Central memory CD4-positive, alpha-beta T cell (primary cell): ENCODE results near the gene MDFI.

ENCODE experiments used
- DNase-seq: peaks from one replicate; pipeline ENCODE4 v3.0.0; 2022

MDFI gene

DNA sequence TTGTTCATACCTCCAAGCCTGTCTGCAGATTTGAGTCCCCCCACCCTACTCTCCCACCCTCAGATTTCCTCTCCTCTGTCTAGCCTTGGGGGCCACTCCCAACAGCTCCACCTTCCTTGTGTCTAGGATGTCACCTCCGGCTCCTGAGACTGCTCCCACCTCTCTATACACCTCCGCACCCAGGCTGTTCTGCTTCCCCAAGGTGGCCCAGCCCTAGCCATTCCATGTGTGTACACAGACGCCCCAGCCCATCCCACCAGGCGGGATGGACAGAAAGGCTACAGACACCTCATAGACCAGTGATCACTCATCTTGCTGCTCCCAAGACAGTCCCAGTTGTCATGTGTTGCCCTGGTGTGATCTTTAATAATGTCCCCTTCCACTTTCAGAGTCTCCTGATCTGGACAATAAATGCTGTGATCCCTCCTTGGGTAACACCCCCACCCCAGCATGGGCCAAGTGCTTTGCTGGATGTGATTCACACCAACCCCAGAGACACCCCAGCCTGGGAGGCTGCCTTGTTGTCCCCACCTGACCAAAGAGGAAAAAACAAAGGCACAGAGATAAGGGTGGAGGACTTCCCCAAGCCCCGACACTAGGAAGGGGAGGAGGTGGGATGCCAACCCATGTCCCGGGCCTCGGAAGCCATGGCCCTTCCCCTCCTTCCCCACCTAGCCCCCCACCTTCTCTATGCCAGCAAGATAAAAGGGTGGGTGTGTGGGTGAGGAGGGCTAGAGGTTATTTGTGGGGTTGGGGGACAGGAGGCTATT lies 36.1 kb downstream of the MDFI start:
- no peak for DNase-seq

DNA sequence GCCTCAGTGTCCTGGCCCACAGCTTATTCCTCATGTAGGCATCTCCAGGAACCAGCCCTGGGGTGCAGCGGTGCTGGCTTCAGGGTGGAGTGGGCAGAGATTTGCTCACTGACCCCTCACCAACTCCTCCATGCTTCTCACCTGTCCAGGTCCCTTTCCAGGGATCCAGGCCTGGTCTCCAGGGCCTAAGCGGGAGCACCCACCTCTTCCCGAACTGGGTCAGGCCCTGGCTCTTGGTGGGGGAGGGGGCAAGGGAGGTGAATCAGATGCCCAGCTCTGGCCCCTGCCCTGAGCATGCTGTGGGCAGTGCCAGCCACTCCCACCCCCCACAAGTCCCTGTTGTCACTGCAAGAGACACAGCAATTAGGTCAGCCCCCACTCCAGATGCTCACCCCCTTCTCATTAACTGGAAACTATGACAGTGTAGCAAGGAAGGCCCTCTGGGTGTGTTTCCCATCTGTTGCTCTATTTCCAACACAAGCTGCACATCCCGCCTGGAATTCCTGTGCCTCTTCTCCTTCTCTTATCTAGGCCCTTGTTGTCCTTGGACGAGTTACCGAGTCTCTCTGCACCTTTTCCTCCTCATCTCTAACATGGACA lies 37.0 kb downstream of the MDFI start:
- DNase-seq, result no peak

DNA sequence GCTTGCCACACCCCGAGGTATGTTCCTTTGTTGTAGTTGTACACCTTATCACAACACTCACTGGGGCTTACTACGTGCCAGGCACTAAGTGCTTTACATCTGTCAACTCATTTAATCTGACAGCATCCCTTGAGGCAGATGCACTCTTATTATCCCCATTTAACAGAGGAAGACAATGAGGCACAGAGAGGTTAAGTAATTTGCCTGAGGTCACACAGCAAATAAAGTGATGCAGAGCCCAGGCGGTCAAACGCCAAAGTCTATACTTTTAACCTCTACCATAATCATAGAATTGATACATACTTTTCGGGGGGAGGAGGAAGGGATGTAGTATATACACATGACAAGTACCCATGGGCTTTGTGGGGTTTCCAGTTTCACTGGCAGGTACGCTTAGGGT lies 37.7 kb downstream of the MDFI start:
- no peak for DNase-seq

DNA sequence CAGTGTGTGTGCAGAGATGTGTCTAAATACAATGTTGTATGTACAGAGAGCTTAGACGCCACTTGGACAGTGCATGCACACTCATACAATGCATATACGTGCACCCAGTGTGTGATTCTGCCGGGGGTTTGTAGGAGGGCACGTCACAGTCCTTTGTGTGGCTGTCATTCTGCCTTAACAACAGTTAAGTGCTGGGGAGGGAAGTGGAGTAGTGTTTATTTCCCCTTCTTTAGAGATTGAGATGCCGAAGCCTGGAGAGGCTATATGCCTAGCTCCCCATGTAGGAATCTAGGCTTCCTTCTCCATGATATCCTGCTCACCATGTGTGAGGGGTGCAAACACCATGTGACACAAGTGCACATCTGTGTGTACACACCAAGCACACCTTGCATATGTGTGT lies 38.2 kb downstream of the MDFI start:
- no peak for DNase-seq

DNA sequence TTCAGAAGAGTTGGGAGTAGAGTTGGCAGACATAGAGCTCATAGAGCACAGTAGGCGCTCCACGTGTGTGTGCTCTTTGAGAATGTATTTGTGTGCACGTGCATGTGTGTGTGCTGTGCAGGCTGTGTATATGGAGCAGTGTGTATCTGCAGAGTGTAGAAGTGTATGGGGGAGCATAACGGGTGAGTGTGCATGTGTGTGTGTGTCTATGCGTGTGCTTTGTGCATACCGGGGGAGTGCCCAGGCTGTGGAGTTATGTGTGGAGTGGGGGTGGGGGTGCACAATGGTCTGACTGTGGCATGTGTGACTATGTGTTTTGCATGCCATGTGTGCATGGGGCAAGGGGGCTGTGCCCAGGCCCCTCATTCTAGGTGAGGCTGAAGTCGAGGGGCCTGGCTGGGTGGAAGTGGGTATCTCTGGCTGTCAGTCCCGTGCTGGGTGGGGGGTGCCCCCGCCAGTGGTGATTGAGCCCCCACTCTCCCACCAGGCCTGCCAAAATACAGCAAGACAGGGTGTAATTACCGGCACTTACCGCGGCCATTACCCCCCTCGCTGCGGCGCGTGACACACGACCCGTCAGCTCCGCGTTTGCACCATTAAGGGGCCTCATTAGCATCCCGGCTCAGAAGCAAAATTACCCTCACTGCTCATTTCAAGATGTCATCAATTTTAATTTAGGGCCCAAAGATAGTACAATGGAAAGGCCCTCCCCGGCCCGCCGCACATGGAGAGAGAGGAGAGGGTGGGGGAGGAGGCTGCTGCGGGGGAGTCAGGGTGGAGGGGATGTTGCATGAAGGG lies 39.1 kb downstream of the MDFI start:
- no peak for DNase-seq

DNA sequence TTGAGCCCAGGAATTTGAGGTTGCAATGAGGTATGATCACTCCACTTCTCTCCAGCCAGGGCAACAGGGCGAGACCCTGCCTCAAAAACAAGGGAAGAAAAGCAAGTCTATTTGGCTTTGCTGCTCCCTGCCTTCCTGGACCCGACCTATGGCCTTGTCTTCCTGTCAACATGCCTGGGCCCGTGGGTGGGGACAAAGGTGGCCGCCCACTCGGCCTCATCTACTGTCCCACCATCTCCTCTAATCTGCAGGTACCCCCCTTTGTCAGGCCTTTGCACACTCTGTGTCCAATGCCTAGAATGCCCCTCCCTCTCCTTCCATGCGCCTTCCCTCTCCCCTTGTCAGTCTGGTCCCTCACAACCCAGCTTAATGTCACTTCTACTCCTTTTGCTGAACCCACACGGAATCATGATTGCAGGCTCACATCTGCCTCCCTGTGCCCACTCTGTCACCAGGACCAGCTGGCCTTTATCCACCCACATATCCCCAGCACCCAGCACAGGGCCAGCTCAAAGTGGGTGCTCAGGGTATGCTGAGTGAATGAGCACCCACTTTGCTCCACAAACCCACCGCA lies 40.3 kb downstream of the MDFI start:
- no peak for DNase-seq

DNA sequence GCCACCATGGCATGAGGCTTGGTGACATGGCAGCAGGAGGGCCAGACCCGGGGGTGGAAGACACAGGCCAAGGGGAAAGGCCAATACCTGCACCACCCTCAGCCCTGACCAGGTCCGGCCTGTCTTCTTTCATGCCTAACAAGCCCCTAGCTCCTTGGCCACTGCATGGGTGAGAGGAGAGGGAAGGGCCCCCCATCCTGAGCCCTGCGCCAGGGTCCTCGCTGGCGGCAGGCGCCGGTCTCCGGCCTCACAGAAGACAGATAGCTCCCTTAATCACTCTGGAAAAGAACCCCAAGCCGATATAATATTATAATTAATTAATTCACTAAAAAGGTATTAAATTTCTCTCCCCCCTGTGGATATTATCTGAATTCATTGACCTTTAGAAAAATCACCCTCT lies 41.4 kb downstream of the MDFI start:
- DNase-seq, result no peak

DNA sequence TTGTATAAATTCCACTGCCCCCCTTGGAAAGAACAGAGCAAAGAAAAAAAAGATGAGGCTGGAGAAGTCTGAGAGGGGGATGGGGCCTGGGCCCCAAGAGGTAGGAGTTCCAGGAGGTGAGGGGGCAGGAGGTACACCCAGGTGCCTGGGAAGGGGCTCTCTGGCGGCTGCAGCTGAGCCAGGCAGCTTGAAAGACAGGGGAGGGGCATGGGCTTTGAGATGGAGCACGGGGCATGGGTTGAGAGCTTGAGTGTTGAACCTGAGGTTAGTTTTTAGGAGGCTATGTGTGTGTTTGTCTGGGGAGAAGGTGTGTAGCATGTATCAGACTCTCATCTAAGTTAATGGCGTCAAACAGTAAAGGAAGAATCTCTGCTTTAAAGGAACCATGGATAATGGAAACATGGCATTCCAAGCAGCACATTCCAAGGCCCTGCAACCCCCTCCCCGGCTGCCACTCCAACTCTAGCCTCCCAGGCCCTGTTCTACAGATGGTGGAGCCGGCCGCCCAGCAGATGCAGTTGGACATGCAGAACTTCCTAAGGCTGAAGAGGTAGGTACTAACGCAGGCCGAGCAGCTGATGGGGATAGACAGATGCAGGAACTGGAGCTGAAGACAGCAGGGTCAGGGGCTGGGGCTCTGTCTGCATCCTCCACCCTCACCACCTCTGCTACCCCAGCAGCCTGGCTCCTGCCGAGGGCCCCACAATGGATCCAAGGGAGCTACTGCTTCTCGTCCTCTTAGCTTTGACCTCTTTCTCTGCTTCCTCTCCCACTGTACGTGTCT lies 42.1 kb downstream of the MDFI start:
- no peak for DNase-seq

DNA sequence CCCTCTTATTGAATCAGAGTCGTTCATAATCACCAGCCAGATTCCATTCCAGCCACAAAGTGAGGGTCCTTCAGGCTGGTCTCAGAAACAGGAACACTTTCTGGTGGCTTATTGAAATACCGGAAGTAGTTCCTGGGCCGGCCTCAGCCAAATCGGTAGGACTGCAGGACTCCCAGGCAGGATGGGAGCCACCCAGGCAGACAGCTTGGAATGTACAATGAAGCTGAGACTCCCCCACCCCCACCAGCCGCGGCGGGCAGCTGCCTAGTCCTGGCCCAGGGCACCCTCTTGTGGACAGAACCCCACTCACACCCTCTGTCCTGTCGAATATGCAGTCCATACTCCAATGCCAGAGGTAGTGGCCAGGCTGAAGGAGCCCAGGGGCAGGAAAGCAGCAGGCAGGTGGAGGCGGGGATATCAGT lies 43.8 kb downstream of the MDFI start:
- DNase-seq, result peak; percentile 42

DNA sequence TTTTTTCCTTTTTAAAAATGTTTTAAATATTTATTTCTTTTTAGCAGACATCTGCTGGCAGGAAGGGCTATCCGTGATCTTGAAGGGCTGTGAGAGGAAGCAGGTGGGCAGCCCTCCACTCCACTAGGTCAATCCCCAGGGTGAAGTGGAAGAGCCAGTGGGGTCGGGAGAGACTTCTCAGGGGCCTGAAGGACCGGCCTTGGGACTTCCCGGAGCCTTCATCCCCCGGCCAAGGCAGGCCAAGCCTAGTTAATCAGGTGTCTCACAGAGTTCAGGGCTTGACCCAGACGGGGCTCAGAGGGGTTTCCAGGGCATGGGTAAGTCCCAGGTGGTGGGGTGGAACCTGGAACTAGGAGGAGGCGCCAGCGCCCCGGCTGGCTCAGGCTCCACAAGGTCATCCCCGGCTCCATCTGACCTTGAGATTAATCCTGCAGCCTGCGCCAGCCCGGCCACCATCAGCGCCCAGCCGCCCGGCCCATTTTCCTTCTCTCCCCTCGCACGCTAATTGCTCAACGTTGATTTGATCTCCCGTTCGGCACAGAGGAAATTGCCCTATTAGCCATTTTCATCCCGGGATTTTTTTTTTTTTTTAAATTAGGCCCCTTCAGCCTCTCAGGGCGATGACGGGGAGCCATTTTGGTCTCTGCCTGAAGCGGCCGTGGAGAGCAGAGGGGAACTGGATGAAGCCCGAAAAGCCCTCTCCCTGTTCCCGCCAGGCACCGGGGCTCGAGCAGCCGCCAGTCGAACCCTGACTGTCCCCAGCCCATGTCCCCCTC lies 44.4 kb downstream of the MDFI start:
- no peak for DNase-seq

DNA sequence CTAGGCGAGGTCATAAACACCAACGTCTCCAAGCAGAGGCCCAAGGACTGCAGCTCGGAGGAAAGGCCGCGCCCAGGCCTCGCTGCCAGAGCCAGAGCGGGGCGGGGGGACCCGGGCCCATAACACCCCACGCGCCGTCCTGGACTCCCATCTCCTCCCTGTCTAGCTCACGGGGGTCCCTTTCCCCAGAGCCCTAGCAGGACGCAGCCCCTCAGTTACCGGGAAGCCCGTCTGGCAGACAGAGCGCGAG lies 44.9 kb downstream of the MDFI start:
- no peak for DNase-seq

DNA sequence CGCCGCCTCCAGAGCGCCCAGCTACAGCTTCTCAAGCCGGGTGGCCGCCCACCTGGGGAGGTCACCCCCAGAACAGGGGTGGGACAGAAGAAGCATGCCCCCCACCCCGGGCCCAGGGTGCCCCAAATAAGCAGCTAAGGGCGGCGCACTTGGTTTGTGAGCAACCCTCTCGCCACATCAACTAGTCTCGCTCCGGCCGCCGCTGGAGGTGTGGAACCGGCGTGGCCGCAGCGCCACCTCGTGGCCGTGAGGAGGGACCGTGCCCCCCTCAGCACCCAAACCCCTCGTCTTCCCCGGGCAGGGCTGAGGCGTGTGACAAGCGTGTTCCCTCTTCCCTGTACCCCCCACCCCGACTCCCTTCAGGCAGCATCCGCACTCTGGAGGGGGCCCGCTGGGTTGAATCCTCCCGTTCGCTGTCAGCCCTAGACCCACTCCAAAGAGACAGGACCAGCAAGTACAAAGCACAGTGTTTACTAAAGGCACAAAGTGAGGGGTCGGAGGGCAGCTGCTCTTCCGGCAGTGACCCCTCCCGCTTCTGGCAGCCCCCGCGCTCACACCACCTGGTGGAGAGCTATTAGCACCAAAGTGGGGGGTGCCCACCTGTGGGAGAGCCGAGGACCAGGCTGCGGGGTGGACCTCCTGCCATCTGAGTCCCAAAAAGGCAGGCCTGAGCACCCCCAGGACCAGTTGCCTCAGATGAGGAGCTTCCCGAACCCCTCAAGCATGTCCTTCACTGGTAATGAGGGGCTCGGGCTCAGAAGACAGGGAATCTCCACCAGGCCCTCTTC lies 45.4 kb downstream of the MDFI start:
- DNase-seq, result peak; percentile 62

DNA sequence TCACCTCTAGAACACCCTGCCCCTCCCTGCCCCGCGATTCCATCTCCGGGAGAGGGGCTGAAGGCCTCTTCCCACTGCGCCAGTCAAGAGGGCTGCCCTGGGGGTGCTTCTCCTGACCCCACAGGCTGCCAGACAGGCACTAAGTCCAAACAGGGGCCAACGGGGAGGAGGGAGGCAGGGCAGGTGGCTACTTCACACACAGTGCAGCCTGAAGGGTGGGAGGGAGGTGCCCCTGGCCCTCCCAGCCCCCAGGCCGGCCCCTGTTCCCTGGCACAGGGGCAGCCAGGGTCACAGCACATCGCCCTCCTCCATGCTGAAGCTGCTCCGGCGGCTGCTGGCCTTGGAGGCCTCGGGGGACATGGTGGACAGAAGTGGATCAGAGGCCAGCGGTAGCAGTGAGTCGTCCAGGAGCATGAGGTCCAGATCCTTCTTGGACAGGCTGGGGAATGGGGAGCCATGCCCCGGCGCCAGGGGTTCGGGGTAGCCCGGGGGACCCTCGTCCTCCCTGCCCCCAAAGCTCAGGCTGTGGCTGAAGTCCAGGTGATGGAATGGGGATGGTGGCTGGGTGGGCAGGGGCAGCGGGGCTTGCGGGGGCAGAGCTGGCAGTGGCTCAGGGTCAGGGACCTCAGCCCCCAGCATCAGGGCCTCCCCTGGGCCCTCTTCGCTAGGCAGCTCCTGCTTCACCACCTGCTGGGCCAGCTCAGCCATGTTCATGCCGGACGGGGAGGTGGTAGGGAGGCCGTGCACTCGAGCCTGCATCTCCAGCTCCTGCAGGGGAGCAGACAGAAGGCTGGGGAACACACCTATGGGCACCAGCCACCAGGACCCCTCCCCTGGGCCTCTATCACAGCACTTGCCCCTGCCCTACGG lies 46.3 kb downstream of the MDFI start:
- DNase-seq, result no peak

DNA sequence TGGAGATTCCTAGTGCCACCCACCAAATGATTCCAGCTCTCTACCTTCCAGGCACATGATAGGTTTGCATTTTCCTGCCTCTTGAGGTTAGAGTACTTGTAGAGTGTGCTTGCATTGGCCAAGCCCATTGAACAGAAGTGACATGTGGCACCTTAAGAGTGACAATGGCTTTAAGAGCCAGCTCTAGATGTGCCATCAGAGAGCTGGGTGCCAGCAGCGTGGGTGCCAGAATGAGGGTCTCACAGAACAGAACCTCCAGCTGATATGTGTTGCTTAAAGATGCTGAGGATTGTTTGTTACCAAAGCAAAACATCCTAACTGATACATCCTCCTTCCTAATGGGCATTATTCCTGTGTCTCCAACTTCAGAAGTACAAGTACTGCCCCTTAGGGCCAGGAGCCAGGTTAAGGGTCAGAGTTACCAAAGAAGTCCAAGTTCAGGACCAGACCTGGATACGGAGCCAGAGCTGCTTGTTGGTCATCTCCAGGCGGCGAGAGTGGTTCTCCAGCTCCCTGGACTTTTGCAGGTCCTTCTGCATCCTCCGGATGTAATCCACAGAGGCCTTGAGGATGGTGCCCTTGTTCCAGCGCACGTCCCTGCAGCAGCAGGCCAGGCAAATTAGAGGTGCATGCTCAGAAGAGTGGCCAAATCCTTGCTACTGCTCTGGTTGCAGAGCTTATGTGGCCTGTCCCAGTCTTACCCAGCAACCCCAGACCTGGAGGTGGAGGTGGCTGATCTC lies 47.5 kb downstream of the MDFI start:
- no peak for DNase-seq

DNA sequence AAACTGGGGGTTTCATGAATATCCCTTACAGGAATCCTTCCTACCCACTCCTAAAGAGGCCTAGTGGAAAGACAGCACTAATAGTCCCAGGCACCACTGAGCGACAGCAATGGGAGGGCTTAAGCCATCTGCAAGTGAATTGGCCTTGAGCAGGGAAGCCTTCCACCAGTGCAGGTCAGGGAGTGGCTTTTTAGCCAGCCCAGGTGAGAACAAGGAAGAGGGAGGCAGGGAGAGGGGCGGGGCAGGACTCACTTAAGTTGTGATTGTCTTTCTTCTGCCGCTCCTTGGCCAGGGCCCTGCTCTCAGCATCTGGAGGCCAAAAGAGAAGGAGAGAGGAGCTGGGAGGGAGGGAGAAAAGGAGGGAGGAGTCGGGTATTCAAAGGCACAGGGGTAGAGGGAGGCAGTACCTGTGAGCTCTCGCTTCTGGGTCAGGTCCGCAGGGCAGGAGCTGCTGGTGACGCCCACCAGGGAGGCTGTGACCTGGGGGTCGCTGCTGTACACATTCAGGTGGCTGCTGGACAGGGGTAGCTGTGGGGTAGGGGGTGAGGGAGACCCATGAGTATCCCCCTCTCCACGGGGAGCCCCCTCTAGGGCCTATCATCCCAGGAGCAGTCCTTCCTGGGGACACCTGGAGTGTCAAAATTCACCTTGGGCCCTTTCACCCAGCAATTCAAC lies 49.4 kb downstream of the MDFI start:
- no peak for DNase-seq

DNA sequence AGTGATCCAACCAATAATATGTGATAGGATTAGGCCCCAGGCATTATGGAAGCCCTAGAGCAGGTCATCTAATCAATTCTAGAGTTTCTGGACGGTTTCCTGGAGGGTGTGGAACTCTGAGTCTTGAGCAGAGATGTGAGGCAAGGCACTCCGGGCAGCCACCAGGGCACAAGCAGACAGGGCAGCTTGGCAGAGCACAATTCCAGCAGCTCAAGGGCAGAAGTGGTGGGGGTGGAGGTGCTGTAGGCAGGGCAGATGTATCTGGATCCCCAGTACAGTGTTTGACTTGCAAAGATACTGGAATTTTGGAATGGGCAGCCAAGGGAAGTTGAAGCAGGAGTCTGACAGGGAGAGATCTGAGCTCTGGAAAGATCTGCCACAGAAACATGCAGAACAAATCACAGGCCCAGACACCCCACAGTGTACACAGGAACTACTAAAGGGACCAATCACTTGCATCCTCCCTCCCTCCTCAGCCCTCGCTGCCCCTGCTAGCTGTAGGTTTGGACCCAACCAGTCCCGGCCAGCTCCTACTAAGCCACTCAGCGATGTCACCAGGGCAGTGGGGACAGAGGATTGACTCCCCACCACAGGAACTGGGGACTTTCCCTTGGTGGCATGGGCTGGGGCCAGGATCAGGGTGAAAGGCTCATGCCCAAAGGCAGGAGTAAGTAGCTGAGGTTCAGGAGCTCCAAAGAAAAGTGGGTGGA lies 50.1 kb downstream of the MDFI start:
- no peak for DNase-seq

DNA sequence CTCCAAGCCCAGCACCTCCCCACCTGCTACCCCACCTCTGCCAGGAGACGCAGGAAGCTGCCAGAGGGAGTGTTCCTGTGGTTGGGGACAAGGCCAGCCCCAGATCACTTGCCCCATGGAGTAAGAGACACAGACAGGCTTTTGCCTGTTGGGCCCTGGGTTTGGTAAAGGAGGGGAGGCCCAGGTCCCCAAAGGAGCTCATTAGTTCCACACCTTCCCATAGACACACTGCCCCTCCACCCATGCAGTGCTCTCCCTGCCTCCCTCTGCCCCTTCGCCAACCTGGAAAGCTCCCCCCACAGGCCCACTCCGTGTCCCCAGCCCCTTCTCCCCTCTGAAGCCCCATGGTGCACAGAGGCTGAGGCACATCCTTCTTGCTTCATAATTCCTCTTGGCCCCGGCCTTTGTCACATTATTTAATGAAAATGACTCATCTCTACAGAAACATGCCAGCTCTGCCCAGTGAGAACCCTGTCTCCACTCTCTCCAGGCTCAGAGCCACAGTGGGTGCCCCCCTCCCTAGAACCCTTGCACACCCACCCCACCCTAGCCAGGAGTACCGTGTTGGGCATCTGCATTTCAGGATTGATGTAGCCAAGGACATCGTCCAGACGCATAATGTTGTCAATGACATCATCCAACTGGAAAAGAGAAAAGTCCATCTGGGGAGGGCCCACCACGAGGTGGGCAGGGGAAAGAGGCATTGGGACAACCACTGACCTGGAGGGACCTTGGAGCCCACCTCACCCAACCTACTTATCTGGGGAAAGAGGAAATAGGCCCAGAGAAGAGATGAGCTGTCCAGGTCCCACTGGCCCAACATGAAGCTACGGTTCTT lies 51.1 kb downstream of the MDFI start:
- DNase-seq, result no peak
